ENCODE results near the gene CLPX.

CLPX gene

DNA sequence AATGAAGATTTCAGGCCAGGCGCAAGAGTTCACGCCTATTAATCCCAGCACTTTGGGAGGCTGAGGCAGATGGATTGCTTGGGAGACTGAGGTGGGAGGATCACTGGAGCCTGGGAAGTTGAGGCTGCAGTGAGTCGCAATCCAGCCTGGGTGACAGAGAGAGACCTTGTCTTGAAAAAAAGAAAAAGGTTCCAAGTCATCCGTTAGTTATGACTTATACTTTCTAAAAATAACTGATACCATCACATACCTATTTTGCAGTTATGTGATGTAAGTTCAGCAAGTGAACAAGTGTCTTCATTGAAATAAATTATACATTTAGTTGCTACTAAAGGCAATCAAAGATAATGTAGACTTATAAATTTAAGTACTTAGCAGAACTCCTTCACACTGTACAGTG lies 22.1 kb downstream of the CLPX start:
- DNase-seq, result no peak
- Histone ChIP-seq H3F3A (ENCODE audit: insufficient read depth, low read length) (no peaks in the 10 kb centered on the region), H3K4me2 (ENCODE audit: low read depth, low read length) (no peak overlapping the region), H3K9me2 (replicated peaks; ENCODE audit: insufficient read depth, low read length) (no peaks in the 10 kb centered on the region), H4K20me1 (ENCODE audit: insufficient read depth, low read length) (no peaks in the 10 kb centered on the region), H2AFZ (ENCODE audit: low read length) (no peak overlapping the region), H3K36me3 (replicated peaks; ENCODE audit: insufficient read depth, low read length) (peaks cover 3% of the 10 kb centered on the region; the same call in 1 of the 2 replicates), H3K4me3 (ENCODE audit: low read length) (no peak overlapping the region), H3K4me1 (ENCODE audit: low read length) (0 out of 2 replicates have a peak, but pooled peaks cover 5% of the 10 kb centered on the region), H3K27me3 (replicated peaks; ENCODE audit: insufficient read depth, low read length) (no peaks in the 10 kb centered on the region), H3K27ac (ENCODE audit: low read length) (no peak overlapping the region), H3K9ac (ENCODE audit: low read length) (no peak overlapping the region), H3K79me2 (ENCODE audit: low read length) (peaks cover 21% of the 10 kb centered on the region), H3K9me3 (replicated peaks; ENCODE audit: insufficient read depth, low read length) (no peaks in the 10 kb centered on the region)
- TF ChIP-seq EZH2phosphoT487 (IDR thresholded peaks at IDR 0.05; ENCODE audit: low read length) (no peak), EZH2 (optimal IDR thresholded peaks at IDR 0.05; ENCODE audit: low read depth, low read length) (no peak)
- TF ChIP-seq, protein P1, sequence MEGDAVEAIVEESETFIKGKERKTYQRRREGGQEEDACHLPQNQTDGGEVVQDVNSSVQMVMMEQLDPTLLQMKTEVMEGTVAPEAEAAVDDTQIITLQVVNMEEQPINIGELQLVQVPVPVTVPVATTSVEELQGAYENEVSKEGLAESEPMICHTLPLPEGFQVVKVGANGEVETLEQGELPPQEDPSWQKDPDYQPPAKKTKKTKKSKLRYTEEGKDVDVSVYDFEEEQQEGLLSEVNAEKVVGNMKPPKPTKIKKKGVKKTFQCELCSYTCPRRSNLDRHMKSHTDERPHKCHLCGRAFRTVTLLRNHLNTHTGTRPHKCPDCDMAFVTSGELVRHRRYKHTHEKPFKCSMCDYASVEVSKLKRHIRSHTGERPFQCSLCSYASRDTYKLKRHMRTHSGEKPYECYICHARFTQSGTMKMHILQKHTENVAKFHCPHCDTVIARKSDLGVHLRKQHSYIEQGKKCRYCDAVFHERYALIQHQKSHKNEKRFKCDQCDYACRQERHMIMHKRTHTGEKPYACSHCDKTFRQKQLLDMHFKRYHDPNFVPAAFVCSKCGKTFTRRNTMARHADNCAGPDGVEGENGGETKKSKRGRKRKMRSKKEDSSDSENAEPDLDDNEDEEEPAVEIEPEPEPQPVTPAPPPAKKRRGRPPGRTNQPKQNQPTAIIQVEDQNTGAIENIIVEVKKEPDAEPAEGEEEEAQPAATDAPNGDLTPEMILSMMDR (IDR thresholded peaks at IDR 0.05; ENCODE audit: low read length), result no peak

DNA sequence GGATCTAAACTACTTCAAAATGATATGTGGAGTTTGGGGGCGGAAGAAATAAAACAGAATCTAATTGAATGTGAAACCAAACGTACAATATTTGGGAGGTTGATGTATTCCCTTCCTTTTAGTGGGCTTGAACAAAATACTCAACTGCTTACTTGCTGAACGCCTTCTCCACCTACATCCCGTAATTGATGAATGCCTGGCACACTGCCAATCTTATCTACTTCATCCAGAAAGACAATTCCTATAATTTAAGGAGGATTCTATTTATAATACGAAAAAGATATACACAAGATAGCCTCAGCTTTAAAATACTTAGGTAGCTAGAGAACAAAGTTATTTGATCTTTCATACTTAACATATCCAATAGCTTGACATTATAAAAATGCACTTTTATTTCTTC lies 28.4 kb downstream of the CLPX start:
- H4K20me1 ChIP-seq (ENCODE audit: insufficient read depth, low read length), result no peaks in the 10 kb centered on the region
- H3K4me2 ChIP-seq (ENCODE audit: low read depth, low read length), result no peak overlapping the region
- no peak for TF ChIP-seq EZH2phosphoT487 (IDR thresholded peaks at IDR 0.05; ENCODE audit: low read length)
- no peak for TF ChIP-seq EZH2 (optimal IDR thresholded peaks at IDR 0.05; ENCODE audit: low read depth, low read length)
- TF ChIP-seq, protein P1 (IDR thresholded peaks at IDR 0.05; ENCODE audit: low read length), result no peak
- no peak overlapping the region for H3K4me3 ChIP-seq (ENCODE audit: low read length)
- 0 out of 2 replicates have a peak, but pooled peaks cover 5% of the 10 kb centered on the region for H3K4me1 ChIP-seq (ENCODE audit: low read length)
- no peaks in the 10 kb centered on the region for H3K27me3 ChIP-seq (replicated peaks; ENCODE audit: insufficient read depth, low read length)
- no peak overlapping the region for H3K27ac ChIP-seq (ENCODE audit: low read length)
- no peak for DNase-seq
- H3K36me3 ChIP-seq (replicated peaks; ENCODE audit: insufficient read depth, low read length), result peaks cover 8% of the 10 kb centered on the region
- no peaks in the 10 kb centered on the region for H3K9me3 ChIP-seq (replicated peaks; ENCODE audit: insufficient read depth, low read length)
- no peaks in the 10 kb centered on the region for H3F3A ChIP-seq (ENCODE audit: insufficient read depth, low read length)
- peaks cover 4% of the 10 kb centered on the region; the same call in 1 of the 2 replicates for H3K79me2 ChIP-seq (ENCODE audit: low read length)
- H2AFZ ChIP-seq (ENCODE audit: low read length), result no peak overlapping the region
- no peak overlapping the region for H3K9ac ChIP-seq (ENCODE audit: low read length)
- no peaks in the 10 kb centered on the region for H3K9me2 ChIP-seq (replicated peaks; ENCODE audit: insufficient read depth, low read length)

DNA sequence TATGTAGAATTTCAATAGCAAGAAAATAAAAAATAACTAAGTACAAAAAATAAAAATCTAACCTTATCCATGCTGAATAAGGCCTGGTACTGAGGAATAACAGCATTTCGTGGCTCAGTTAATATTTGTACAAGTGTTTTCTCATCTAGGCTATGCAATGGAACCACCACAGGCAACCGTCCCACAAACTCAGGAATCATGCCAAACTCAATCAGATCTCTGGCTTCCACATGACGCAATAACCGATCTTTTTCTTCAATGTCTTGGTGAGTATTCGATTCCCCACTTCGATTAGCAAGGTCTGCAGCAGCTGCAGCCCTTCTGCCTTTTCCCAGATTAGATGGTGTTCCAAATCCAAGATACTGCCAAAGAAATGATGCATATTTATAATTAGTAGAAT lies 30.4 kb downstream of the CLPX start:
- DNase-seq, result no peak
- no peak overlapping the region for H3K4me3 ChIP-seq (ENCODE audit: low read length)
- no peaks in the 10 kb centered on the region for H3K27me3 ChIP-seq (replicated peaks; ENCODE audit: insufficient read depth, low read length)
- H4K20me1 ChIP-seq (ENCODE audit: insufficient read depth, low read length), result no peaks in the 10 kb centered on the region
- no peaks in the 10 kb centered on the region for H3K9me2 ChIP-seq (replicated peaks; ENCODE audit: insufficient read depth, low read length)
- H3K9me3 ChIP-seq (replicated peaks; ENCODE audit: insufficient read depth, low read length), result no peaks in the 10 kb centered on the region
- no peak overlapping the region for H3K9ac ChIP-seq (ENCODE audit: low read length)
- H3F3A ChIP-seq (ENCODE audit: insufficient read depth, low read length), result no peaks in the 10 kb centered on the region
- no peaks in the 10 kb centered on the region for H3K79me2 ChIP-seq (ENCODE audit: low read length)
- no peak overlapping the region for H2AFZ ChIP-seq (ENCODE audit: low read length)
- peaks cover 8% of the 10 kb centered on the region for H3K36me3 ChIP-seq (replicated peaks; ENCODE audit: insufficient read depth, low read length)
- no peak overlapping the region for H3K27ac ChIP-seq (ENCODE audit: low read length)
- H3K4me2 ChIP-seq (ENCODE audit: low read depth, low read length), result no peak overlapping the region
- no peaks in the 10 kb centered on the region for H3K4me1 ChIP-seq (ENCODE audit: low read length)
- TF ChIP-seq, protein P1 (IDR thresholded peaks at IDR 0.05; ENCODE audit: low read length), result no peak
- TF ChIP-seq EZH2phosphoT487 (IDR thresholded peaks at IDR 0.05; ENCODE audit: low read length), result no peak
- no peak for TF ChIP-seq EZH2 (optimal IDR thresholded peaks at IDR 0.05; ENCODE audit: low read depth, low read length)
